Activated CD8-positive, alpha-beta memory T cell treated with anti-CD3 and anti-CD28 coated beads for 48 hours (primary cell): Measurements from ENCODE around the gene ARMH1.
A peak's percentile ranks its signal among the peaks of the same experiment; 100 is the strongest.
"Not testable (repeated sequence)": the region's sequence is repeated elsewhere in the genome, so short reads cannot be mapped to it uniquely, and the experiment has no call there.

Experiments
- DNase-seq, 3 experiments: peaks; one replicate each; pipeline ENCODE4 v3.0.0-alpha.2; 2020; ENCODE audit warnings: low read depth in 2 of 3, low spot score in 2 of 3

The ARMH1 gene

DNA sequence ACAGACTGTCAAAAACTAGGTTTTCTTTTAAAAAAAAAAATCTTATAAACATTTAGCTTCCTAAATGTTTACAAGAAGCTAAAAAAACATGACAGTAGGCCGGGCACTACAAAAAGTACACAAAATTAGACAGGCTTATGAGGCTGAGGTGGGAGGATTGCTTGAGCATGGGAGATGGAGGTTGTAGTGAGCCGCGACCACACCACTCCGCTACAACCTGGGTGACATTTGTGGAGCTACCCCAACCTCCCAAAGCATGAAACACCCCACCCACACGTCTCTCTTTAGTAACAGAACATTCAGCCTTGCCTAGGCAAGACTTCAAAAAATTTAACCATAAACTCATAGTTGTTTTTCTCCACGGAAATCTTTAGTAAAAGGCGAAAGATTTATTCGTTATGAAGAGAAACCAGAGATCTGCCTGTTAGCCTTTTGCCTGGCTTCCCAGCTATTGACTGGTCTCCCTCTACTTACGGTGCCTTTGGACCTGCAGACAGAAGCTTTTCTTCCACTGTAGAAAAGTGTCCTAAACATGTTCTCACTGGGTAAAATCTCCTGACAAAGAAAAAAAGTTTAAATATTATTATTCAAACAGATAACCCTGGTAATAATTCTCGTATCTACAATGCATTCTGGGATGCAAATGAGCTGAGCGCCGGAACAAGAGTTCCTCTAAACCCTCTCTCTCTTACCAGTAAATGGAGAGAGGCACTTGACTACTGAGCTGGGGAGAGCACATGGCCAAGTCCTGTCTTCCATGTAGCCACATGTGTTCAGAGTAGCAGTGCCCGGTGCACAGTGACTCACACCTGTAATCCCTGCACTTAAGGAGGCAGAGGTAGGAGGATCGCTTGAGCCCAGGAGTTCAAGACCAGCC is 47.2 kb downstream of the ARMH1 start:
- peak in 1 of 3 experiments; percentile 77 for DNase-seq

DNA sequence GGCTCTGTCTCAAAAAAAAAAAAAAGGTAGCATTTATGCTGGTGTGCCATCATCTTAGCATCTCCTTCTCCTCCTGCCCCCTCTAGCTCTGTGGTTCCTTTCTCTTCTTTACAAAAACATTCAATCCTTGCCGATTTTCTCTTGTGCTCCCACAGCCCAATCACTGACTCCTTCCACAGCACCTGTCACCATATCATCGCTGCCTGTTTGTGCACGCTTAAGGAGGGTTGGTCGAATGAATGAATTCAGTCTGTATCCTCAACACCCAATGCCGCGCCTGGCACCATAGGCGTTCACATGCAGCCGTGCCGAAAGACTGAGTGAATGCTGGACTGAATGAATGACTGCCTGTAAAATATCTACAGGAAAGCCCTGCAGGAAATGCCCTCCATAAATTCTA is 48.5 kb downstream of the ARMH1 start:
- DNase-seq = no peak

DNA sequence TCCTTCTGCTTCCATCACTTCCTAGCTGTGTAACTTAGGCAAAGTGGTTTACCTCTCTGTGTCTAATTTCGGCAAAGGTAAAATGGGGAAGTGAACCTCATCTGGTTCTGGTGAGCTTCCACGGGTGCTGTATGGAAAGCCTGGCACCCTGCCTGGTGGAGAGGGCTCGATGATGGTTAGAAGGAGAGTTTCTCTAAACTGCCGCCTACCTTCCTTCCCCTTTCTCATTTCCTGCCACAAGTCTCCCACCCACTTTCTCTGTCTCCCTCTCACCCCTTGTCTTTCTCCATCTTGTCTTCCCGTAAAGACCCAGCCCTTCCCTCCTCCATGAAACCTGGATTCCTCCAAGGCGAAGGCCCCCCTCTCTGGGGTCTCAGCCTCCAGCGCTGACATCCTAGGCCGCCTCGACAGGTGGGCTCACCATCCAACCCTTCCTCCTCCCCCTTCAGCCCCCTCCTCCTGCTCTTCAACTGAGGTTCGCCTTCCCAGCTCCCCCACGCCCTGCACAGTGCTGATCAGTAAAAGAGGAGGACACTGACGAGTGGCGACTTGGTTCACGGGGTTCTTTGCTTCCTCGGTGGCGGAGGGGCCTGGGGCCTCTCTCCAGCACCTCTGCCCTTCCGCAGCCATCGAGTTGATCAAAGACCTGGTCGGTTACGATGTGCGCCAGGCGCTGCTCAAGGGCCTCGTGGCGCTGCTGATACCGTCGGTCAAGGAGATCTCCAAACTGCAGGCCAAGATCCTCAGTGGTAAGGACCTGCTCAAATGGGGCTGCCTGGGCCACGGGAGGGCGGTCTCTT is 49.2 kb downstream of the ARMH1 start:
- no peak for DNase-seq

DNA sequence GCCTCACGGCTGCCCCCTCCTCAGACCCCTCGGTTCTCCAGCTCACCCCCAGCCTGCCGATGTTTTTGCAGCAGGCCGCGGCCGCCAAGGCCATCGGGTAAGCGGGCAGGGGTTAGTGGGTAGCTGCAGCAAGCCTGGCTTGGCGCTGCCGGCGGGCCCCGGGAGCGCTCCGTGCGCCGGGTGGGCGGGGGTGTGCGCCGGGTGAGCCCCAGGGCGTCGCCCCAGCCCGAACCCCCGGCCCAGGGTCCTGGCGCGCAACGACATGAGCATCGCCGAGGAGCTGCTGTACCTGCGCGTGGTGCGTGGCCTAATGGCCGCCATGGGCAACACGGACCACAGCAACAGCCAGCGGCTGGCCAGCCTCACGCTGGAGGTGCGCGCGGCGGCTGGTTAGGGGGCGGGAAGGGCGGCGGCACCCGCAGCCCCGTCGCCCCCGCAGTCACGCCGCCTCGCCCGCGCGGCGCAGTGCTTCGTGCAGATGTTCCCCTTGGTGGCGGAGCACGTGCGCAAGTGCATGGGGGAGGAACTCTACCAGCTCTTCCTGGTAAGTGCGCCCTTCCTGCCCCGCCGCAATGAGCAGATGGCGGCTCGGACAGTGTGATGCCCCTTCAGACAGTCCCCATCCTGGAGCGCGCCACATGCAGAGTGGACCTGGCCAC is 49.9 kb downstream of the ARMH1 start:
- DNase-seq = no peak

DNA sequence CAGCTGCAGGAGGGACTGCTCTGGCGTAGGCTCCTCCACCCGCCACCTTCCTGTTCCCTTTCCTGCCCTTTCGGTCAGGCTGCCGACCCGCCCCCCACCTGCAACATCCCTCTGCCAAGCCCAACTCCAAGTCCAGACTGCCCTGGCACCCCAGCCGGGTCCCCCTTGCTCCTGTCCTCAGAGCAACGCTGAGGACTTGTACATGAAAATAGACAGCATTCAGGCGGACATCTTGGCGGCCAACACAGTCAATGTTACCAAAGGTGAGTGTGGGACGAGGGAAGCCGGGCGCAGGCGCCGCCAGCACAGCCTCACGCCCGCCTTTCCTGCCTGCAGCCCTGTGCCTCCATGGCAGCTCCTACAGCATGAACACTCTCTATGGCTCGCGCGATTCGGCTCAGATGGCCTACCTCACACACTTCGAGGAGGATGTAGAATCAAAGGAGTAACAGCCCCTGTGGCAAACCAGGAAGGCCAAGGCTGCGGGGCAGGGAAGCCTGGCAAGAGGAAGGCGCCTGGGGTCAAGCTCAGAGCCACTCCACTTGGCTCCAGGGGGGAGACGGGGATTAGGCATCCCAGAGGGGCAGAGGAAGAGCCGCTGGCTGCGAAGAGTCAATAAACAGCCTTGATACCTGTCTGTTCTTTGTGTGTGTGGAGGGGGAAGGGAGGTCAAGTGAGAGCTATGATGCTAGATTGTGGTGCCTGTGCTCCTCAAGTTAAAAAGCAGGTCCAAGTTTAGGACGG is 50.6 kb downstream of the ARMH1 start:
- no peak for DNase-seq

DNA sequence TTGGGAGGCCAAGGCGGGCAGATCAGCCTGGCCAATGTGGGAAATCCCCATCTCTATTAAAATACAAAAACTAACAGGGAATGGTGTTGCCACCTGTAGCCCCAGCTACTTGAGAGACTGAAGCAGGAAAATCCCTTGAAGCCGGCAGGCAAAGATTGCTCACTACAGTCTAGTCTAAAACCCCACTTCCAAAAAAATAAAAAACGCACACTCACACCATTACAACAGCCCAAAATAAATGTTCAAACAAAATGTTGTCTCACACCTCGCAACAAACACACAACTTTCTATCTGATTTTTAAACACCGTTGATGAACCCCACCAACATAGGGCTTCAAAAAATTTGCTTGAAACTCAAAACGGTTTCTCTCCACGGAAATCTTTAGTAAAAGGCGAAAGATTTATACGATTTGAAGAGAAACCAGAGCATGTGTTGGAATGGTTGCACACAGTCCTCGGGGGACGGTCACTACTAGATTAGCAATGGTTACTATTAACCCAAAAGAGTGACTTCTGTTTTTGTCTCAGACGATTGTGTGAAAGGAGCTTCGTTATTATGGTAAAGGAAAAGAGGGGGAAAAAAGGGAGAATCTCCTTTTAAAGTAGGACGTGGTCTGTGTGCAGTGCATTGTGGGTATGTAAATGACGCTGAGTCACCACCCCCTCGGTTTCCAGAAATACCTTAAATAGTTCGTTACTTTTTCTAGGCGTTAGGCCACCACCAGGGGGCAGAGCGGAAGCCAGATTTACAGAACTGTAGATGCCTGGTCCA is 56.4 kb downstream of the ARMH1 start, which contains the start of gene RNU5D-1:
RNU5D-1 (minus strand) TSS at position 430 of the 772 bp plus-strand sequence.
- DNase-seq = peak in 2 of 3 experiments; percentile 73 to 91

DNA sequence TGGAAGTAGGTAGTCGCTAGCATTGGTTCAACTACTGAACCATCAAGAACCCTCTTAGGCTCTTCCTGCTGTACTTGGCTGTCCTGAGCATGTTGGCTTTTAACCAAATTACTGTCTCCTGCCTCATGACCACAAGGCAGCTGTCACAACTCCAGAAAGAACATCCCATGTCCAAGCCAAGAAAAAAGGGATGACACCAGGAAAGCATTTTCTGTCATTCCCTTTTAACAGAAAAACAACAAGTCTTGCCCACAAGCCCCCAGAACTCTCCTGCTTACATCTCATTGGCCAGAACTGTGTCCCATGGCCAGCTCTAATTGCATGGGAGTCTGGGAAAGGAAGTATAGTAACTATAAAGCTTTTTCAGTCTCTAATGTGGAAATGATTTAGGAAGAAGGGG is 58.9 kb downstream of the ARMH1 start:
- DNase-seq = no peak

DNA sequence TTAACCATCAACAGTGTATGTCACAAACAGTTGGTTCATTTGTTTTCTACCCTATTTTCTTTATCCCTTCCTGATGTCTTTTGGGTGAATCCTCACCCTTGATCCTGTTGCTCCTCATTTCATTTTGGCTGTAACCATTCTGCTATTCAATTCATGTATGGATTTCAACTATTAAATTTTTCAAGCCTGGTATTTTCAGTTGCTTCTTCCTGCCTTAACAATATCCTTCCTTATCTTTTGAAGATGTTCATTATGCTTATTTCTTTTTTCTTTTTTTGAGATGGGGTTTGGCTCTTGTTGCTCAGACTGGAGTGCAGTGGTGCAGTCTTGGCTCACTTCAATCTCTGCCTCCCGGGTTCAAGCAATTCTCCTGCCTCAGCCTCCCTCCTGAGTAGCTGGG is 59.3 kb downstream of the ARMH1 start:
- no peak for DNase-seq

DNA sequence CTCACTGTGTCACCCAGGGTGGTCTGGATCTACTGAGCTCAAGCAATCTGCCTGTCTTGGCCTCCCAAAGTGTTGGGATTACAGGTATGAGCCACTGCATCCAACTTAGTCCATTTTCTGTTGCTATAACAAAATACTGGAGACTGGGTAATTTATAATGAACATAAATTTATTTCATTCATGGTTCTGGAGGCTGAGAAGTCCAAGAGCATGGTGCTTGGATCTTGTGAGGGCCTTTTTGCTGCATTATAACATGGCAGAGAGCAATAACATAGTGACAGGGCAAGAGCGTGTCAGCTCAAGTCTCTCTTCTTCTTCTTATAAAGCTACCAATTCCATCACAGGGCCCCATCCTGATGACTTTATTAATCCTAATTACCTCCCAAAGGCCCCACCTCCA is 61.5 kb downstream of the ARMH1 start:
- no peak for DNase-seq

DNA sequence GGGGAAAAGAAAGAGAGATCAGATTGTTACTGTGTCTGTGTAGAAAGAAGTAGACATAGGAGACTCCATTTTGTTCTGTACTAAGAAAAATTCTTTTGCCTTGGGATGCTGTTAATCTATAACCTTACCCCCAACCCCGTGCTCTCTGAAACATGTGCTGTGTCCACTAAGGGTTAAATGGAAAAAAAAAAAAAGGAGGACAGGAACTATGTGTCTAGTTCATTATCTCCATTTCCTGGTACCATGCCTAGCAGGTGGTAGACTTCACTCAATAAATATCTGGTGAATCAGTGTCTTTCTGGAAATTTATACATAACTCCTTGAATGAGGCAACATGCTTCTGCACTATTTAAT is 64.4 kb downstream of the ARMH1 start:
- not testable (repeated sequence) for DNase-seq

DNA sequence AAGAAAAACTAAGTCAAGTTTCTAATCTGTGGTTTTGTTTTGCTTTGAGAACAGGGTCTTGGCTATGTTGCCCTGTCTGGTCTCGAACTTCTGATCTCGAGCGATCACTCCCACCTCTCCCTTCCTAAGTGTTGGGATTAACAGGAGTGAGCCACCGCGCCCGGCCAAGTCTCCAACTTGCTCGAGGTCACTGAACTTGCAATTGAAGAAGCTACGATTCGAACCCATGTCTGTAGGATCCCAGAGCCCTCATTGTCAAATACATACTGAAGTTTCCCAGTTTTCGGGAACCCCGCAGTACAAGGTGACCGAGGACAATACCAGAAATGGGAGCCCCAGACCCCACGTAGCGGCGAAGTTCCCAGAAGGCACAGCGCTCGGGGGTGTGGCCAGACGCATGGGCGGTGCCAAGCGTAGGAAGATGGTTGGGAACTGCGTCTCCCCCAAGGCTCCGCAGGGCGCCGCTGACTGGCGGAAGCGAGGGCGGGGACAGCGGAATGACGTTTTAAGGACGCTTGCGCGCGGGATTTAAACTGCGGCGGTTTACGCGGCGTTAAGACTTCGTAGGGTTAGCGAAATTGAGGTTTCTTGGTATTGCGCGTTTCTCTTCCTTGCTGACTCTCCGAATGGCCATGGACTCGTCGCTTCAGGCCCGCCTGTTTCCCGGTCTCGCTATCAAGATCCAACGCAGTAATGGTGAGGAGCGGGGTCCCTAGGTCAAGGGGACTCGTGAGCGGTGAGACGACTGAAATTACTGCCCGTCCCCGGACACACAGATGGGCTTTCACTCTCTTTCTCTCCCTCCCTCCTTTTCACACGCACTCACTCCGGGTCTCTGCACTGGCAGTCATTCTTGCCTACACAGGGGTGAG is 65.0 kb downstream of the ARMH1 start, which contains the start of gene KIF2C:
KIF2C (plus strand) TSS at position 531 of the 872 bp plus-strand sequence; CDS start at position 627, 96 bp downstream.
- DNase-seq = peak; percentile 86 to 94 (median 86)

DNA sequence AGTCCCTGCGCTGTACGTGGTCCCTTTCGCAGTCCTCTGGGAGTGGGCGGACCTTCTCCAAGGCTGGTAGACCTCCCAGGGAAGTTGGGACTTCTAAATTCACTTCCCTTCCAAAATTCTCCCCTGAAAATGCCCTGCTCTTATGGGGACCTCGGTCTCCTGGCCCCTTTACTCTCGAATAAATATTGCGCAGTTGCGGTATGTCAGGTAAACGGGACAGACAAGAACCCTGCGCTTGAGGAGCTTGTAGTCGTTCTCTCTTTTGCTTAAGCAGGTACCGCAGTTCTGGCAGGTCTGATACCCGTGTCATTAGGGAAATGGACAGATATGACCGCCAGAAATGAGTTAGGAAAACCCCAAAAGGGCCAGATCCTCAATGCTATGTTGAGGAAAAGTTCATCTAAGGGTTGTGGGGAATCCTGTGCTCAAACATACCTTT is 65.7 kb downstream of the ARMH1 start:
- no peak for DNase-seq

DNA sequence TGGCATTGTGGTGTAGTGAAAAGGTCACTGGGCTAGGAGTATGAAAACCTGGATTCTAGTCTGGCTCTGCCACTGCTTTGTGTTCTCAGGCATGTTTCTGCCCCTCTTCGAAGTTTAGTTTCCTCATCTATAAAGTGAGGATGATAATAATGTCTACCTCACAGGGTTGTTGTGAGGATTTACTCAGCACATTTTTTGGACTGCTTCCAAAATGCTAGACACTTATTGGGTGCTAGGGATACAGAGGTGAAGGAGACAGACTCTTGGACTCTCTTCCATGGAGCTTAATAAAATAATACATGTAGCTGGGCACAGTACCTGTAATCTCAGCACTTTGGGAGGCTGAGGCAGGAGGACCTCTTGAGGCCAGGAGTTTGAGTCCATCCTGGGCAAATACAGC is 68.7 kb downstream of the ARMH1 start:
- no peak for DNase-seq

DNA sequence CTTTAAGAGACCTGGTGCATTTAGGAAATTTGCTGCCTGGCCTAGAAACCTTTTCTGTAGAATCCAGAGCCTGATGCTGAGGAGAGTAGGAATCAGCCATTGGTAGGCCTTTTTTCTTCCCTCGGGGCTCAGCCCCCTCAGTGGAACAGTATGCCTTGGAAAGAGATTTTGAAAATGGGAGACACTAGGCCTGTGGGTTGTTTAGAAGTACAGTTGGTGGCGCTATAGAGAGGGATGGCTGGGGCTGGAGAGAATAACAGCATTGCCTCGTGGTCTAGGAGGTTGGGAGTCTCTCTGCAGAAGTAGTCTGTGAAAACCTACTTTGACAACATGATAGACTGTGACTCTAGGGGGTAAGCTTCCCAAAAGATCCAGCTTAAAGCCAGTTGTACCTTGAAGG is 73.4 kb downstream of the ARMH1 start:
- DNase-seq = no peak

DNA sequence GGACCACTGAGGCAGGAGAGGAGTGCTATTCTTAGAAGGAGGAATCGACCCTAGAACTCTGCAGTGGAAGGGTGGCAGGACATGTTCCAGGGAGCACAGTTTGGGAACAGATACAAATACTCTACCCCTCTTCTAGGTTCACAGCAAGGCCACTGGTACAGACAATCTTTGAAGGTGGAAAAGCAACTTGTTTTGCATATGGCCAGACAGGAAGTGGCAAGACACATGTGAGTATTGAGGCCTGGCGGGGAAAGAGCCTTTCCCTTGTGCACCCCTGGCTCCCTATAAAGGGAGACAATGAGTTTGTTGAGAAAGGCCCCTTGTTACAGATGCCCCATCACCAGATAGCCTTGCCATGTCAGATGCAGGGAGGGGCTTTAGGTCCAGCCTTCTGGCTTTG is 82.9 kb downstream of the ARMH1 start:
- no peak for DNase-seq

DNA sequence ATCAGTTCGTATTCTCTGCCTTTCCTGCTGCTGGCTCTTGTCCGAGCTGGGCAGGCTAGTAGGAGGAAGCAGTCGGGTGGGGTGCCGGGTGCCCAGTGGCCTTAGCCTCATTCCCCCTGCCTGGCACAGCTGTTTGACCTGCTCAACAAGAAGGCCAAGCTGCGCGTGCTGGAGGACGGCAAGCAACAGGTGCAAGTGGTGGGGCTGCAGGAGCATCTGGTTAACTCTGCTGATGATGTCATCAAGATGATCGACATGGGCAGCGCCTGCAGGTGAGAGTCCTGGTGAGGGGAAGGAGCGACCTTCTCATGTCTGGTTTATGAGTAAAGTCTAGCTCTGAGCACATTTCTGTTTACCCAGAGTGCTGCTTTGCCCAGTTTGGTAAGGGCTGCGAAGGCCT is 84.6 kb downstream of the ARMH1 start:
- DNase-seq = no peak

DNA sequence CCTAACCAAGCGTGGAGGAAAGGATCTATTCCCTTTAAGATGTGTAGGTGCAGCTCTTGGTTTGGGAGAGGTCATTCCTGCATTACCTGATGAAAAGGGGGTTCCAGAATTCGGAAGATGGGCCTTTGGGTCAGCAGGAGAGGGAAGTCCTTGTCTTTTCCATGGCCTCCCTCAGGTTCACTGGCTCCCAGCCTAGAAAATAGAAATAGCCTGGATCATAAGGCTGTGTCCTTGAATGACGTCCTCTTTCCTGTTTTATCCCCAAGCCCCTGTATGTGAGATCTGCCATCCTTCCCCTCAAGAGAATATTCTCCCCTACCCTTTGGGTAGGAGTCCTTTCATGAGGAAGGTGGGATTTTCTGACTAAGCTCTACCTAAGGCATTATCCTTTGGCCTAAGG is 86.4 kb downstream of the ARMH1 start:
- no peak for DNase-seq

DNA sequence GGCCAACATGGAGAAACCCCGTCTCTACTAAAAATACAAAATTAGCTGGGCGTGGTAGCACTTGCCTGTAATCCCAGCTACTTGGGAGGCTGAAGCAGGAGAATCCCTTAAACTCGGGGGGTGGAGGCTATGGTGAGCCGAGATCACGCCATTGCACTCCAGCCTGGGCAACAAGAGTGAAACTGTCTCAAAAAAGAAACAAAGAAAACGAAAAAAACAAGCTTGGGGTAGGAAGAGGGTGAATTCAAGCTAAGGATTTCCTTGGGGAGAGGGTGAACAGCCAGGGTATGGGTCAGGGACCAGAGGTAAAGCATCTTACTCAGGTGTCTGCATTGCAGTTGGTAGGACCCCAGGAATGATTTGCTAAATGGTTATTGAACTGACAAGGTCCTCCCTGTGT is 91.9 kb downstream of the ARMH1 start:
- not testable (repeated sequence) for DNase-seq
